ENCODE measurements around the gene ZNF764. TPM values are rescaled to one million over a fixed set of nuclear protein-coding genes. Genes with fewer than 3 reads are reported as not detected.
"Not testable (repeated sequence)": the region's sequence is repeated elsewhere in the genome, so short reads cannot be mapped to it uniquely, and the experiment has no call there.

The ZNF764 gene
- total RNA-seq, 4 donors from 2014 or later: 8.7 to 14.0 (median 11.3) TPM

DNA sequence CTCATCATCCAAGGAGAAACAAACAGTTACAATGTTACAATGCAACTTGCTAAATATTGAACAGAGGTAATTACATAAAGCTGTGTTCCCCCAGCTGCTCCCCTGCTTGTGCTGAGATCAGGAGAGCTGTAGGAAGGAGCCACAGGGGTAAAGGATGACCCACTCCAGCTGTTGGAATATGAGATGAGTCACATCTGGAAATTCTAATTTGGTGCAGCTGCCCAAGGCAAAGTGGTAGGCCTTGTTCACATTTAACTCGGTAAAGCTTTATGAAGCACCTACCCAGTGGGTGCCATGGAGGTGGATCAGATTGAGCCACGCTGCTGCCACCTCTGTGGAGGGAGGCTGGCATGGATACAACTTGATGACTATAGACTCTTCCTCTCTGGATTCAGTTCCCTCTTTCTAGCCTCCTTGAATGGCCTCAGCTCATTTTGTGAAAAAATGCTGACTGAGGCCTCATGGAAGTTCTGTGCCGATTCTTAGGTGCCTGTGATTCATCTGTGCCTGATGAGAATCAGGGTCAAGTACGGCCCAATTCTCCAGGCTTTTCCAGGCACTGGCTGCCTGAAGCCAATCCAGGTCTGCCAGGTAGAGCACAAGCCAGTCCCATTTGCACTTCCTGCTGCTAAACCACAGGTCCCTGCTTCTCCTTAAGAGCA is 44.6 kb upstream of the ZNF764 start:
- TF ChIP-seq POLR2AphosphoS5 (IDR thresholded peaks at IDR 0.05) (no peak), CTCF (IDR thresholded peaks at IDR 0.05) (no peak), POLR2A (IDR thresholded peaks at IDR 0.05; ENCODE audit: low read depth) (no peak)
- 76% methylated on average over 4 of the region's 4 CpGs for WGBS
- H3K4me3 ChIP-seq: no peak overlapping the region
- H3K27me3 ChIP-seq: no peaks in the 10 kb centered on the region
- H3K36me3 ChIP-seq: peaks cover 27 to 57% (median 52%) of the 10 kb centered on the region in 4 donors
- H3K9me3 ChIP-seq: no peaks in the 10 kb centered on the region
- no peak for DNase-seq (ENCODE audit: extremely low spot score)
- peak overlapping the region in 1 of 4 donors; percentile 2 for H3K27ac ChIP-seq (replicated peaks in 1 of 4)
- H3K4me1 ChIP-seq: peaks cover 8 to 30% (median 16%) of the 10 kb centered on the region in 4 donors
- intact Hi-C loops (cut with DNase I): no loop called here

GRCh38 chr16:30601966-30602365 is 43.8 kb upstream of the ZNF764 start:
- DNase-seq (ENCODE audit: extremely low spot score): no peak
- Histone ChIP-seq H3K4me3 (no peak overlapping the region), H3K9me3 (no peaks in the 10 kb centered on the region), H3K36me3 (peaks cover 25 to 49% (median 45%) of the 10 kb centered on the region in 4 donors), H3K27me3 (no peaks in the 10 kb centered on the region), H3K27ac (replicated peaks in 1 of 4) (peak overlapping the region in 2 of 4 donors; percentile 2 to 8), H3K4me1 (peaks cover 8 to 23% (median 12%) of the 10 kb centered on the region in 4 donors)
- 75% methylated on average over 4 of the region's 4 CpGs for WGBS
- TF ChIP-seq POLR2AphosphoS5 (IDR thresholded peaks at IDR 0.05): no peak
- no peak for TF ChIP-seq CTCF (IDR thresholded peaks at IDR 0.05)
- no peak for TF ChIP-seq EP300 (IDR thresholded peaks at IDR 0.05)
- TF ChIP-seq POLR2A (IDR thresholded peaks at IDR 0.05; ENCODE audit: low read depth): no peak
- intact Hi-C loops (cut with DNase I): no loop called here

DNA sequence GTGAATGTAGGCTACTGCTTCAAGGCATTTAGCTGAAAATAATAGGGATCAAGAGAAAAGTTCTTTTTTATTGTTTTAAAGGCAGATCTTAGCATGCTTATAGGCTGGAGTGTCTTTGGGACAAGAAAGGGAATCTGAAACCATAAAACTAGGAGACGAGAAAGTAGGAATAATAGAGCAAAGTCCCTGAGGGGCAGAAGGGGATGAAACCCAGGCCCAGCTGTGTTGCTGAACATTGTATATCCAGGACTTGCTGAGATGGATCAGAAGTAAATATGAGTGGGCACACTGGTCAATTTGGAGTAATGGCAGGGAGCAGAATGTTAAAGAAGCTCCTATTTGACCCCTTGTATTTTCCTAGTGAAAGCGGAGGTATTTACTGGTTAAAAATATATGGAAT is 42.8 kb upstream of the ZNF764 start:
- TF ChIP-seq CTCF (IDR thresholded peaks at IDR 0.05) (no peak), POLR2A (IDR thresholded peaks at IDR 0.05; ENCODE audit: low read depth) (no peak), POLR2AphosphoS5 (IDR thresholded peaks at IDR 0.05) (no peak), EP300 (IDR thresholded peaks at IDR 0.05) (no peak)
- intact Hi-C loops (cut with DNase I): no loop called here
- H3K27me3 ChIP-seq: no peaks in the 10 kb centered on the region
- no peak overlapping the region for H3K27ac ChIP-seq (replicated peaks in 1 of 4)
- H3K4me1 ChIP-seq: peaks cover 8 to 23% (median 12%) of the 10 kb centered on the region in 4 donors
- peaks cover 25 to 39% (median 37%) of the 10 kb centered on the region in 4 donors for H3K36me3 ChIP-seq
- no peak overlapping the region for H3K4me3 ChIP-seq
- no peaks in the 10 kb centered on the region for H3K9me3 ChIP-seq
- 95% methylated on average over 2 of the region's 2 CpGs for WGBS
- DNase-seq (ENCODE audit: extremely low spot score): no peak

DNA sequence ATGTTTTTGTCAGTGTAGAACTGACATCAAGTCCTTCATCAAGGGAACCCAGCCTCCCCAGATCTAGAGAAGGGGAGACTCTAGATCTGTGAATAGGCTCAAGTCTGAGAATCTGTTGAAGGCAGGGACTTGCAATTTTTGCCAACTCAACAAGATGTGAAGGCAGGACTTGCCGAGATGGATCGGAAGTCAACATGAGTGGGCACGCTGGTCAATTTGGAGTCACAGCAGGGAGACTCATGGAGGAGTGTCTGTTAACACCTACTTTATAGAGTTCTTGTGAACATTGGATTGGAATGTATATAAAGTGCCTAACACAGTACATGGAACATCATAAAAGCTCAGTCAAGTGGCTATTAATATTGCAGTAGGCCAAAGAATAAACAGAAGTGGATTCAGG is 42.0 kb upstream of the ZNF764 start:
- H3K27ac ChIP-seq (replicated peaks in 1 of 4): no peak overlapping the region
- no peaks in the 10 kb centered on the region for H3K27me3 ChIP-seq
- H3K4me3 ChIP-seq: no peak overlapping the region
- peaks cover 8 to 23% (median 12%) of the 10 kb centered on the region in 4 donors for H3K4me1 ChIP-seq
- WGBS: 97% methylated on average over 3 of the region's 3 CpGs
- intact Hi-C loops (cut with DNase I): no loop called here
- no peak for DNase-seq (ENCODE audit: extremely low spot score)
- TF ChIP-seq EP300 (IDR thresholded peaks at IDR 0.05): no peak
- TF ChIP-seq CTCF (IDR thresholded peaks at IDR 0.05): no peak
- TF ChIP-seq POLR2A (IDR thresholded peaks at IDR 0.05; ENCODE audit: low read depth): no peak
- TF ChIP-seq POLR2AphosphoS5 (IDR thresholded peaks at IDR 0.05): no peak
- no peaks in the 10 kb centered on the region for H3K9me3 ChIP-seq
- peaks cover 25 to 32% (median 30%) of the 10 kb centered on the region in 4 donors for H3K36me3 ChIP-seq

- no peaks in the 10 kb centered on the region for H3K36me3 ChIP-seq
- no peaks in the 10 kb centered on the region for H3K9me3 ChIP-seq
- H3K4me3 ChIP-seq: no peak overlapping the region
- intact Hi-C loops (cut with DNase I): no loop called here
- DNase-seq (ENCODE audit: extremely low spot score): no peak
- no peaks in the 10 kb centered on the region for H3K27me3 ChIP-seq
- H3K27ac ChIP-seq (replicated peaks in 1 of 4): no peak overlapping the region
- TF ChIP-seq EP300 (IDR thresholded peaks at IDR 0.05): no peak
- no peak for TF ChIP-seq POLR2A (IDR thresholded peaks at IDR 0.05; ENCODE audit: low read depth)
- no peak for TF ChIP-seq CTCF (IDR thresholded peaks at IDR 0.05)
- TF ChIP-seq POLR2AphosphoS5 (IDR thresholded peaks at IDR 0.05): no peak
- no peaks in the 10 kb centered on the region for H3K4me1 ChIP-seq
- WGBS: 95% methylated on average over 4 of the region's 4 CpGs
Observed at GRCh38 chr16:30592871-30593270, 34.7 kb upstream of the ZNF764 start.

DNA sequence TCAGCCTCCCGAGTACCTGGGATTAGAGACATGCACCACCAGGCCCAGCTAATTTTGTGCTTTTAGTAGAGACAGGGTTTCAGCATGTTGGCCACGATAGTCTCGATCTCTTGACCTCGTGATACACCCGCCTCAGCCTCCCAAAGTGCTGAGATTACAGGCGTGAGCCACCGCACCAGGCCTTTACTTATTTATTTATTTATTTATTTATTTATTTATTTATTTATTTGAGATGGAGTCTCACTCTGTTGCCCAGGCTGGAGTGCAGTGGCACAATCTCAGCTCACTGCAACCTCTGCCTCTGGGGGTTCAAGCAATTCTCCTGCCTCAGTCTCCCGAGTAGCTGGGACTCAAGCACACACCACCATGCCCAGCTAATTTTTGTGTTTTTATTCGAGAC is 32.7 kb upstream of the ZNF764 start:
- WGBS: 88% methylated on average over 9 of the region's 9 CpGs

DNA sequence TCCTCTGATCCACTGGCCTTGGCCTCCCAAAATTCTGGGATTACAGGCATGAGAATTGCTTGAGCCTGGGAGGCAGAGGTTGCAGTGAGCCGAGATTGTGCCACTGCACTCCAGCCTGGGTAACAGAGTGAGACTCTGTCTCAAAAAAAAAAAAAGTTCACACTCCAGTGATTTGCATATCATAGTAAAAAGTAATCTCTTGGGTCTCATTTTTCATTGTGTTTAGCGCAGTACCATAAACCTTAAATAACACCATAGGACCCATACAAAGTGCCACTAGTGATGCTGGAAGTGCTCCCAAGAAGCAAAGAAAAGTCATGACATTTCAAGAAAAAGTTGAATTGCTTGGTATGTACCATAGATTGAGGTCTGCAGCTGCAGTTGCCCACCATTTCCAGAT is 31.4 kb upstream of the ZNF764 start:
- H3K9me3 ChIP-seq; DNase-seq (ENCODE audit: extremely low spot score); intact Hi-C loops (cut with DNase I); H3K27ac ChIP-seq (replicated peaks in 1 of 4); H3K27me3 ChIP-seq; H3K36me3 ChIP-seq; H3K4me3 ChIP-seq: not testable (repeated sequence)
- H3K4me1 ChIP-seq: peaks cover 10 to 20% (median 14%) of the 10 kb centered on the region in 4 donors
- 97% methylated on average over 2 of the region's 2 CpGs for whole genome bisulfite sequencing

More for the DNA sequence above, 32.7 kb upstream of the ZNF764 start:
- intact Hi-C loops (cut with DNase I); H3K27me3 ChIP-seq; H3K4me3 ChIP-seq; H3K36me3 ChIP-seq; DNase-seq (ENCODE audit: extremely low spot score); H3K27ac ChIP-seq (replicated peaks in 1 of 4); H3K9me3 ChIP-seq: not testable (repeated sequence)
- H3K4me1 ChIP-seq: peaks cover 5 to 13% (median 8%) of the 10 kb centered on the region in 4 donors

Measured in esophagus muscularis mucosa (tissue), 4 donors.